Fibroblast of upper back skin (primary cell): ENCODE measurements around the gene TSEN15.

Experiments used
- DNase-seq: peaks from one replicate; pipeline ENCODE4 v3.0.0-alpha.2; 2013

Gene TSEN15

GRCh38 chr1:184051485-184052193 is at the start of gene TSEN15:
TSEN15 (plus strand) TSS chr1:184051730; CDS start chr1:184051756, 26 bp downstream.
- peak; percentile 92 for DNase-seq

GRCh38 chr1:184002071-184002470 is 49.5 kb upstream of the TSEN15 start:
- DNase-seq, result peak; percentile 89

GRCh38 chr1:184004935-184005334 is 46.6 kb upstream of the TSEN15 start:
- DNase-seq, result no peak

GRCh38 chr1:184005506-184005905 is 46.0 kb upstream of the TSEN15 start:
- DNase-seq, result no peak

GRCh38 chr1:184010788-184011187 is 40.7 kb upstream of the TSEN15 start:
- DNase-seq, result no peak

- no peak for DNase-seq
Observed at GRCh38 chr1:184012187-184012586, 39.3 kb upstream of the TSEN15 start.

GRCh38 chr1:184014271-184014670 is 37.3 kb upstream of the TSEN15 start:
- peak; percentile 9 for DNase-seq

- no peak for DNase-seq
Observed at GRCh38 chr1:184016169-184016568, 35.4 kb upstream of the TSEN15 start.

- DNase-seq, result no peak
Observed at GRCh38 chr1:184017306-184017705, 34.2 kb upstream of the TSEN15 start.

- no peak for DNase-seq
Observed at GRCh38 chr1:184018622-184019021, 32.9 kb upstream of the TSEN15 start.

GRCh38 chr1:184019069-184019468 is 32.5 kb upstream of the TSEN15 start:
- DNase-seq, result no peak

- DNase-seq, result no peak
Observed at GRCh38 chr1:184019506-184019905, 32.0 kb upstream of the TSEN15 start.

GRCh38 chr1:184020328-184020727 is 31.2 kb upstream of the TSEN15 start:
- DNase-seq, result no peak

- no peak for DNase-seq
Observed at GRCh38 chr1:184020855-184021254, 30.7 kb upstream of the TSEN15 start.

- peak; percentile 43 for DNase-seq
Observed at GRCh38 chr1:184021728-184022127, 29.8 kb upstream of the TSEN15 start.

GRCh38 chr1:184022668-184023067 is 28.9 kb upstream of the TSEN15 start:
- peak; percentile 33 for DNase-seq

- DNase-seq, result no peak
Observed at GRCh38 chr1:184023171-184023570, 28.4 kb upstream of the TSEN15 start.

- peak; percentile 94 for DNase-seq
Observed at GRCh38 chr1:184025242-184025675, 26.3 kb upstream of the TSEN15 start.

- DNase-seq, result peak; percentile 88
Observed at GRCh38 chr1:184027826-184028695, 23.5 kb upstream of the TSEN15 start.

- DNase-seq, result no peak
Observed at GRCh38 chr1:184028854-184029623, 22.5 kb upstream of the TSEN15 start.

- no peak for DNase-seq
Observed at GRCh38 chr1:184030433-184031091, 21.0 kb upstream of the TSEN15 start.

- no peak for DNase-seq
Observed at GRCh38 chr1:184031092-184031408, 20.5 kb upstream of the TSEN15 start.
